GM21526 (cell line): Measurements from ENCODE around the gene TPRKB.
"Not testable (repeated sequence)": the region's sequence is repeated elsewhere in the genome, so short reads cannot be mapped to it uniquely, and the experiment has no call there.

Experiments
- ATAC-seq: cut with Tn5 transposase; IDR thresholded peaks from one replicate; pipeline ENCODE4 v1.9.1; 2021; ENCODE audit warnings: moderate library complexity; ENCODE audit not compliant: unreplicated experiment, low FRiP score

The TPRKB gene

DNA sequence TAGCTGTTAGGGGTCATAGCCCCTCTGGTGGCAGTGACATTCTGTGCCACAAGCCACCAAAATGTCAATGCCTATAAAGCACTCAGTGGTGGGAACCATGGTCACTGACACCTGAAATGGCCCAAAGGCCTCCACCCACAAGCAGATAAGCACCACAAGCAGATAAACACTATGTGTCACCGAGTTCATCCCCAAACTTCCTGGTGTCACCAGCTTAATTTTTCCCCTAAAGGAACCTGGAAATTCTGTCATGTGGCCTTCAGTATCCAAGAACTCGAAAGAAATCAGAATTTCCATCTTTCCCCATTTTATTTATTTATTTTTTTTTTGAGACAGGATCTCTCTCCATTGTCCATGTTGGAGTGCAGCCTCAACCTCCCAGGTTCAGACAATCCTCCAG, 3.6 kb upstream of the TPRKB start:
- no peak for ATAC-seq

DNA sequence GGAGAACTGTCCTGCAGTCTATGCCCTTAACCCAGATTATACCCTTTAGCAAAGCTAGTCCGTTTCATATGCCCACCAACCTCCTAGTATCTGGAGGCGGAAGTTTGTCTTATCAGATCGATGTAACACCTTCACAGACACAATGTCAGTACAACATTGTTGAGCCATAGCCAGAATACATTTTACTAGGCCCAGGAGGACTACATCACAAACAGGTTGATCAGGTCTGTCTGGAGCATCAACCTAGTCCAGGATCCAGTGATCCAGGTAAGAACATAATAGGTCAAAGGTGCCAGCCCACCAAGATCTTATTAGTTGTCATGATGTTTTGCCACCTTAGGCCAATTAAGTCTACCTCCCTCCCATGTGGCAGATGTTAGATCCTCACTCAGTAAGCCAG, 2.0 kb upstream of the TPRKB start:
- ATAC-seq, result no peak

DNA sequence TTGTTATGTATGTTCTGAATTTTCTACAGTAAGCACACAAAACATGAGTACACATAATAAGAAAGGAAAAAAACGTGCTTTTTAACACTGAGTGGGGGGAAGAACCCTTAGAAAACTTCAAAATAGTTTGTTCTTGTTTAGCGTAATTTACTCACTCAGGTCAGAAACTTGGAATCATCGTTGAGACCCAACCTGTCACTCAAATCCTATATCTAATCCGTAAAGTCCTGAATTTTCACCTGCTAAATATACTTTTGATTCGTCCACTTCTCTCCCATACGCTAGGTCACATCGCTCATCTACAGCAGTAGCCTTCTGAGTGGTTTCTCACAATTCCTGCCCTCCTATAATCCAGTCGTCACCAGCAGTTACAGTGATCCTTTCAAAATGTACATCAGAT, 767 bp downstream of the TPRKB start:
- ATAC-seq, result no peak

DNA sequence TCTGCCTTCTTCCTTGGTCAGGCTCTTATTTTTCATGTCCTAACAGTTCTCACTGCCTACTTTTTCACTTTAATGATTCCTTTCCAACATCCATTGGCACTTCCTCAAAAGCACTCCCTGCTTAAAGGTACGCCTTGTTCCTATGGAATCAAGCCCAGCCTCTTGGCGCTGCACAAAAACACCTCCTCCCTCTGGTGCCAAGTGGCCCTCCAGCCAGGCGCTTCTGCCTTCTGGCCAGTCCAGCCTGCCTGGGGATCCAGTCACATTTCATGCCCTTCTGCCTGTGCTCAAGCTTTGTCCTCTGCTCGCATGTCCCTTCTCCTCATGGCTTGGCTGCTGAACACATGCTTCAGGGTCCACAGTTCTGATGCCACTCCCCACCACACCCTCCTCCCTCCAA, 6.3 kb downstream of the TPRKB start:
- no peak for ATAC-seq

DNA sequence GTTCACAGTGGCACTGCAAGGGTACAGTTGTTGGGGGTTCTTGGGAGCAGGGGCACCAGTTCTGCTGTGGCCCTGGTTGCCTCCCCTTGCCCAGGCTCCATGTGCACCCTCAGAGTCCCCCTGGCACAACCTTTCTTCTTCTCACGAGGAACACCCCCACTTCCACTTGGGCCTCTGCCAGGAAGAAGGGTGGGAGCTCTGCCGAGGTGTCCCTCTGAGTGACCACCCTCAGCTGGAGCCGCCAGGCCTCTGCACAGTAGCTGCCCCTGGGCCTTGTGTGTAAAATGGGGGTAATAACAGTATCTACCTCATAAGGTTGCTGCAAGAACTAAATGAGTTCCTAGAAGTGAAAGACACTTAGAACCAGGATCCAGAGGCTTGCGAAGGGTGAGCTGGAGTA, 8.4 kb downstream of the TPRKB start:
- ATAC-seq, result no peak

DNA sequence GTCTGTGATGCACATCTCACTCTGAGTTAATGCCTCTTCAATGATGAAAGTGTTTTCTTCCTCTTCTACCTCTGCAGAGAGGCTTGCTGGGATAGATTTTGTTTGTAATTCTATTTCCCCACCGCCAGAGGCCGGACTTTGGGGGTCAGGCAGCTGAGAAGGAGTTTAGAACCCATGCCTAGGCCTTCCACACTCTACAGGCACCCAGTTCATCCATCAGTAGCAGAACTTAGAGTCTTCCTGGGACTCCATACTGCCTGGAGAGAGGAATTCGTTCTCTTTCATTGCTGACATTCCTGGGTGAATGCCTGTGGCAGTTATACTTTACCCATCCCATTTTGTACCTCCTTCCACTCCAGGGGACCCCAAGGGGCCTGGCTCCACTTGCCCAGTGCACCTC, 9.1 kb downstream of the TPRKB start:
- ATAC-seq, result no peak

DNA sequence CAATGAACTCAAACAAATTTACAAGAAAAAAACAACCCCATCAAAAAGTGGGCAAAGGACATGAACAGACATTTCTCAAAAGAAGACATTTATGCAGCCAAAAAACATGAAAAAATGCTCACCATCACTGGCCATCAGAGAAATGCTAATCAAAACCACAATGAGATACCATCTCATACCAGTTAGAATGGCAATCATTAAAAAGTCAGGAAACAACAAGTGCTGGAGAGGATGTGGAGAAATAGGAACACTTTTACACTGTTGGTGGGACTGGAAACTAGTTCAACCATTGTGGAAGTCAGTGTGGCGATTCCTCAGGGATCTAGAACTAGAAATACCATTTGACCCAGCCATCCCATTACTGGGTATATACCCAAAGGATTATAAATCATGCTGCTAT, 10.5 kb downstream of the TPRKB start:
- ATAC-seq, result not testable (repeated sequence)

DNA sequence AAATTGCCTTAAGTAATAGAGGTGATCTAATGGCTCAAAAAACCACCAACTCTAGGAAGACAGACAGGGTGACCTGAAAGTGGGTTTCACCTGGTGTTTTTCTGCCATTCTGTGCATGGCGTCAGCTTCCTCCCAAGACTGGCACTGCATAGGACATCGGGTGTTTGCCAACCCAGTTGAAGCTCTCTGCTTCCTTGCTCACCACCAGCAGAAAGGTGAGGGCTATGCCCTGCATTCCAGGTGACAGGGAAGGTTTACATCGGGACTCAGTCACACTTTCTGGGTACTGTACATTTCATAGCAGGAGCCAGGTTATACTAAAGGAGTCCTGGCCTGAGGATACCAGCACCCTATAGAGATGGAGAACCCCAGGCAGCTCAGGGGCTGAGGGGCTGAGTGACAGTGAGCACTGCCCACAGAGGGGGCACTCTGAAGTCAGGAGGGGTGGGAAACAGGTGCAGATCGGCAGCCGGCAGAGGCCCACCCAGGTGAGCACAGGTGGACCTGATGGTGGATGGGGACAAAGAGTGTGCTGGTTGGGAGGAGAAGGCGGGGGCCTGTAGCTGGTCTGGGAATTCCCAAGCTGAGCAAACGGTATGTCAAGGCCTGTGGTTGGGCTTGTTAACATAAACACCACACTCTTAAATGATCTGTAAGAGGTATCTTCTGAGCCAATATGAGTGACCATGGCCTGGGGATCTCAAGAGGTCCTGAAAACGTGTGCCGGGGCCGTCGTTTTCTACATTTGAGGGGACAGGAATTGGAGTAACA, 18.1 kb downstream of the TPRKB start:
- ATAC-seq, result no peak

DNA sequence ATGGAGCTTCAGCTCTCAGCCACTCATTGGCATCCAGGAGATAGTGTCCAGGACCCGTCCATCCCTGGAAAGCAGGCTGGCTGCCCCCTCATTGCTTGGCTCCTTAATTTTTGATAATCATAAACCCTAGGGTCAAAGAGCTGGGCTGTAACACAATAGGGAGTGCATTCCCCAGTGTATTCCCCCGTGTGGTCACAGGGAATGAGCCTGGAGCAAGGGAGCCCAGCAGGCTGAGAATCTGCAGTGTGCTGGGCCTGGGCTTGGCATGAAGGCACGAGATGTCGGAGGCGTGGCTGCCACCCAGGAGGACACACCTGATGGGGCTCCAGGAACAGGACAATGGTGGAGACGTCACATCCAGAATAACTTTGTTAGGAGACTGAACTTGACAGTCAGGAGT, 18.7 kb downstream of the TPRKB start:
- ATAC-seq, result no peak

DNA sequence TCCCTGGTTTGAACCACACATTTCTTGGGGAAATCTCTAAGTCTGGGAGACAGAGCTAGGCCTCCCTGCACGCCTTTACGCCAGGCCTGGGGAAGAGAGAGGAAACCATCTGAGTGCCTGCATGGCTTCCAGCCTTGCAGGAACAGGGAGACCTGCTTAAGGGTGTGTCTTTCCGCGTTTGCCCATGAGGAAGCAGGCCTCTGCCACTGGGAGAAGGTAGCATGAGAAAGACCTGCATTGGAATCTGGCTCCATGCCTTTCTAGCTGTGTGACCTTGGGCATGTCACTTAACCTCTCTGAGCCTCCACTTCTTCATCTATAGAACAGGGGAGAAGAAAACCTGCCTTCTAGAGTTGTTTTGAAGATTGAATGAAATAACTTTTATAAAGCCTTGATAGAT, 19.4 kb downstream of the TPRKB start:
- not testable (repeated sequence) for ATAC-seq

DNA sequence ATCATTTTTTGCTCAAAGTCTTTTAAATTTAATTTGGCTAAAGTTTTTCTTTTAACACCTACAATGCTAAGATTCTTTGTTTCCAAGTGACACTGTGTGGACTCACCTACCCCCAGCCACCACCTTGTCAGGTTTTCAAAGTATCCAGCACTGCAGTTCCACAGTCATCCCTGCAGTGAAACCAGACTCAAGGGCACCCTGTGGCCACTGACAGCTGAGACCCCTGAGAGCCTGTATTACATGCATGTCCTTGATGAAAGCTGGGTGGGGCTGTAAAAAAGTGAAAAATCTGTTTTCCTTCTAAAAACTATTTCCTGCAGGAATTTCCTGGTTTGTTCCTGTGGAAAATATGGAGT, 19.9 kb downstream of the TPRKB start:
- ATAC-seq, result no peak

DNA sequence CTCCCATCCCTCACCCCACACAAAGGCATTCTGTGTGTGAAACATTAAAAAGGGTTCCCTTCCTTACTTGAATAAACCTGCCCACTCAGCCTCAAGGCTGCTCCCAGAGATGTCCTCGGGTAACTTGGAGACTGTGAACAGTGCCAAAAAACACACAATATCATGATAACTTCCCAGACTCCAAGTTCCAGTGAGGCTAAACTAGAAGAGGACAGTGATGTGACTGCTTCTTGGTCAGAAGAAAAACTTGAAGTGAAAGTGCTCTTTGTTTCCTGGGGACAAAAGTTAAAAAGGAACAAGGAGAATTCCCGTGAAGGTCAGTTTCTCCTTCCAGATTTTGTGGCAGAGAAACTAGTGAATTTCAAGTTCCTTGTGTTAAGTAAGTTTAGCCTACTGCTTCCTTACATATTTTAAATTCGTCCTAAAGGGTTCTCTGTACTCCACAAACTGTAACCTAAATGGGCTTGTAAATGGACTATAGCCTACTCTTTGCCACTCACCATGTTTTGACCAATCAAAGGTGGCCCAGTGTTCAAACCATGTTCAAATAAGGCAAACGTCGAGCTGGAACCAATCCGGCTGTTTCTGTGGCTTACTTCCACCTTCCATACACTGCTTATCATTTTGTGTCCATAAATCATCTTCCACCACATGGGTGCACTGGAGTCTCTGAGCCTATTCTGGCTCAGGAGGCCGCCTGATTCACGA, 20.4 kb downstream of the TPRKB start:
- ATAC-seq, result no peak

DNA sequence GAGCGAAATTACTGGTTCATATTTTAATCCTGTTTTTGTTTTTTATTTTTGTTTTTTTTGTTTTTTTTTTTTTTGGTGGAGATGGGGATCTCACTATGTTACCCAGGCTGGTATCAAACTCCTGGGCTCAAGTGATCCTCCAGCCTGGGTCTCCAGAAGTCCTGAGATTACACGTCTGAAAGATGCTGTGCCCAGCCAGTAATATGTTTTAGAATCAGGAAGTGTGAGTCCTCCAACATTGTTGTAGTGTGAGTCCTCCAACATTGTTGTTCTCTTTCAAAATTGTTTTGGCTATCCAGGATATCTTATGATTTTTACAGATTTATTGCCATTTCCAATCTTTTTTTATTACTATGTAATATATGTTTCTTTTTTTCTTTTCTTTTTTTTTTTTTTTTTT, 23.1 kb downstream of the TPRKB start:
- ATAC-seq, result no peak

DNA sequence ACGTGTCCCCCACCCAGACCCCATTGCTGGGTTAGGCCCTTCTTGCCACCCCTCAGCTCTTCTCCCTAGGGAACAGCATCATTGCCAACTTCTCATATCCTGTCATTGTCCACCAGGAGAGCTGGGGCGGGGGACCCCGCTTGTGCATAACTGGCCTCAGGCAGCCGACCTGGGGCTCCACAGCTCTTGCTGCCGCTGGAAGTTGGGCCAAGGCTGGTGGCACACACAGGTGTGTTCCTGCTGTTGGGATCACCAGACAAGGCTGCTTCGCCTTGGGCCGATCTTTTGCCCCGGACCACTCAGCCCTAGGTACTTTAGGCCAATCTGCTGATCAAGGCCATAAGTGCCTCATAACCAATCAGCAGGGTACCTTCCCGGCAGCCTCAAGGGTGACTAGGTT, 28.6 kb downstream of the TPRKB start:
- no peak for ATAC-seq

DNA sequence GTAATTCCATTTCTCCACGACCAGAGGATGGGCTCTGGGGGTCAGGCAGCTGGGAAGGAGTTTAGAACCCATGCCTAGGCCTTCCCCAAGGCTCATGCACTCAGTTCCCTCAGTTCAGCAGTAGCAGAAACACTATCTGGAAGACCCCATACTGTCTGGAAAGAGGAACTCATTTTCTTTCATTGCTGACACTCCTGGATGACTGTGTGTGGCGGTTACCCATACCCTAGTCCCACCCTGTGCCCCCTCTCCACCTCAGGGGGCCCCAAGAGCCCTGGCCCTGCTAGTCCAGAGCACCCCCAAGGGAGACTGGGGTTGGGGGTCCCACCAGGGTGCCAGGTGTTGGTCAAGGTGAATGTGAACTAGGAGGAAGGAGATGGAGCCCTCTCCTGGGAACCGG, 29.5 kb downstream of the TPRKB start:
- ATAC-seq, result no peak

DNA sequence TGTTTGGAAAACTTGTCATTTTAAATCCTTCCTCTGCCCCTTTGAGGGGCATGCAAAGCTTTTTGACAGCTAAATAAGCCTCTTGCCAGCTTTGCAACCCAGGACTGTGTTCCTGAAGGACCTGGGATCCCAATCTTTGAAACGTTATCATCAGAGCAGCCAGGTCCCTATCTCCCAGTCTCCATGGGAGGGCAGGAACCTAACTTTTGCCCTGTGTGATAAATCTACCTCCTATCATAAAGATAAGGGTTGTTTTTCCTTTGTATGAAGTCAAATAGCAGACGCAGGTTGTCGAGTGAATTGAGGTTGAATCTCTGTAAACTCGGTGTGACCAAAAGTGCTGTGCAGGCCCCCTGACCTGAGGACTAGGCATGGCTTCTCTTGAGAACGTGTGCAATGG, 30.1 kb downstream of the TPRKB start:
- no peak for ATAC-seq

DNA sequence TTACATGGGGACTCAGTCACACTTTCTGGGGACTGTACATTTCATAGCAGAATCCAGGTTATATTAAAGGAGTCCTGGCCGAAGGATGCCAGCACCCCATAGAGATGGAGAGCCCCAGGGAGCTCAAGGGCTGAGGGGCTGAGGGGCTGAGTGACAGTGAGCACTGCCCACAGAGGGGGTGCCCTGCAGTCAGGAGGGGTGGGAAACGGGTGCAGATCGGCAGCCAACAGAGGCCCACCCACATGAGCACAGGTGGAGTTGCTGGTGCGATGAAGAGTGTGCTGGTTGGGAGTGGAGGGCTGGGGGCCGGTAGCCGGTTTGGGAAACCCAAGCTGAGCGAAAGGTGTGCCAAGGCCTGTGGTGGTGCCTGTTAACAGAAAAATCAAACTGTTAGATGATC, 32.1 kb downstream of the TPRKB start:
- ATAC-seq, result no peak

DNA sequence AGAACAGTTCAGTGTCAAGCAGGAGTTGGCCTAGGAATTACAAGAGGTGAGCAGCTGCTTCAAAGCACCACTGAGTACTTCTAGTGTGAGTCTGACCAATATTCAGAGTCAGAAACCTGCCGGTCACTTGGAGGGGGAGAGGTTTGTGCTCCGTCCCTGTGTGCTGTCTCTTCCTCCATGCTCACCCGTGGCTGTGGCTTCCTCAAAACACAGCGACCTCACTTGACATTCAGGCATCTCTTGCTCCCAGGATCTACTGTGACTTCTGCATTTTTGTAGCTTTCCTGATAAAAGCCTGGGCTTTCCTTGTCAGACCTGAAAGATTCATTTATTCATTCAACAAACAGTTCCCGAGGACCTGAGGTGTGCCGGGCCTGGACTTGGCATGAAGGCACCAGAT, 32.9 kb downstream of the TPRKB start:
- no peak for ATAC-seq

DNA sequence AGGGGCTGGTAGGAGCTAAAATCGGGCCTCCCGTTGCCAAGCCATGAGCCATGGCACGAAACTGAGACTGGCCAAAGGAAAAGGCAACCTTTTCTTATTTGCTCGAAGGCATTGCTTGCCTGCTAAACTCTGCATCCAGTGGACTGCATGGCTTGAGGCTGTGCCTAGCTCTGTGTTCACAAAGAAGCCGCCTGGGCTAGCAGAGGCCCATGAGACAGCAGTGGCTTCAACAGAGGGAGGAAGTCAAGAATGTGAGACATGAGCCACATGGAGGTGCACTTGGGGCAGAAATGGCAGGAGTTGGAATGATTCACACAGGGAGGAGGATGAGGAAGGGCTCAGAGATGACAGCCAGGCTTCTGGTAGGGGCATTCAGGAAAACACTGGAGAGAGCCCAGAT, 33.5 kb downstream of the TPRKB start:
- ATAC-seq, result no peak

DNA sequence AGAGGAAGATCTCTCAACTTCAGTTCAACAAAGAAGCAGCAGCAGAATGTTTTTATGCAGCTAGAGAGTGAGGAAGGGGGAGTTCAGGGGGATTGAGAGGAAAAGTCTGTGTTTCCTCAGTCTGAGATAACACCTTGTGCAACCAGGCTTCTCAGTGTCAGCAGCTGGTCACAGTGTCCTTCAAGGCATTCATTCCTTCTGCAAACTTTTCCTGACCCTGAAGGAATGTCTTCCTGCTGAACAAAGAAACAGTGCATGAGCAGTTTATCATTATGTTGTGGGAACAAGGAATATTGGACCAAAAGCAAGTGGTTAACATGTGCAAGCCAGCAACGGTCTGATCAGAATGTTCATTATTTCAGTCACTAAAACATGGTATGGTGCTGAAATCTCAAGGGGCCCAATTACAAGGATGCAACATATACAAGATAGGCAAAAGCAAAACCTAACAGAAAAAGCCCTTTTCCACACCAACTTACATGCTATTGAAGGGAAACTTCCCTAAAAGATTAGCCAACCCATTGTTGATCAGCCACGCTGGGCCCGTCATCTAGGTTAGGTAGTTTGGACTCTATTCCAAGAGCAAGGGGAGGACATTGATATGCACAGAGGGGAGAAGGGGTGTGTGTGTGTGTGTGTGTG, 34.2 kb downstream of the TPRKB start:
- ATAC-seq, result not testable (repeated sequence)

DNA sequence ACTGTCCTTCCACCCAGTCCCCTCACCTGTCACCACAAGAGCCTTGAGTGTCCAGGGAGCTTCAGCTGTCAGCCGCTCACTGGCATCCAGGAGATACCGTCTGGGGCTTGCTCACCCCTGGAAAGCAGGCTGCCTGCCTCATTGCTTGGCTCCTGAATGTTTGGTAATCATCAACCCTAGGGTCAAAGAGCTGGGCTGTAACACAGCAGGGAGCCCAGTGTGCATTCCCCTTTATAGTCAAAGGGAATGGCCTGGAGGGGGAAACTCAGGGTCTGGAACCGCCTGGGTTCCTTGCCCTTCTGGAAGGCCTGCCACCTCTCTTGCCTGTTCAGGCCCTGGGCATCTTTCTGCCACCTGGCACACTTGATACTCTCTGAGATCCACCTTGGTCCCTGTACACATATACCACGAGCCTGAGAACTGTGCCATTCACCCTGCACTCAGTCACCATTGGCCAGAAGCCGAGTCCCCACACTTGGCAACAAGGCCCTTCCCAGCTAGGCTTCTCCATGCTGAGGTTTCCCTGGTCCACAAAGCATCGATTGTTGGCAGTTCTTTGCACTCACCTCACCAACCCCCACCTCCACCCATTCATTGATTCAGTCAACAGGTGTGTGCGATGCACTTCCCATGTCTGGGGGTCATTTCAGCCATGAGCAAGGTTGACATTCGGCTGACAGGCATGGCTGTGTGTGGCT, 35.0 kb downstream of the TPRKB start:
- ATAC-seq, result no peak
